ENCODE data around the gene SLC25A47.

SLC25A47 gene

GRCh38 chr14:100375963-100376735 is 53.0 kb downstream of the SLC25A47 start, which contains the start of gene WDR25:
TSS of gene WDR25 (plus strand) at chr14:100376485.
- DNase-seq (ENCODE audit: low read depth in 2 of 2), result peak; percentile 93

GRCh38 chr14:100376751-100377171 is 53.6 kb downstream of the SLC25A47 start:
- no peak for DNase-seq (ENCODE audit: low read depth in 2 of 2)

Data from stimulated activated CD4-positive, alpha-beta T cell treated with anti-CD3 and anti-CD28 coated beads, Interleukin-4, amount 100 ng/mL, for 48 hours (primary cell).